GM23248 (cell line): Measurements from ENCODE around the gene ZNF579. TPM values are rescaled to one million over a fixed set of nuclear protein-coding genes. Genes with fewer than 3 reads are reported as not detected.

ENCODE experiments used
- DNase-seq: peaks from one replicate; pipeline ENCODE4 v3.0.0-alpha.2; 2015
- H2AFZ ChIP-seq: fragments of 200-600 bp; sonication (generic); 2 replicates; pipeline ENCODE4 v1.6.1; 2016; ENCODE audit warnings: antibody characterized with exemption
- H3F3A ChIP-seq: fragments of 200-600 bp; sonication (generic); 2 replicates; pipeline ENCODE4 v1.6.1; 2016; ENCODE audit warnings: mild to moderate bottlenecking, antibody characterized with exemption, mixed run types; ENCODE audit not compliant: insufficient read depth
- H3K27ac ChIP-seq: fragments of 200-600 bp; sonication (generic); 2 replicates; pipeline ENCODE4 v1.5.1; 2016; ENCODE audit warnings: mild to moderate bottlenecking
- H3K27me3 ChIP-seq: fragments of 200-600 bp; sonication (generic); replicated peaks from 2 replicates; pipeline ENCODE4 v1.6.1; 2016; ENCODE audit warnings: mild to moderate bottlenecking; ENCODE audit not compliant: insufficient read depth
- H3K36me3 ChIP-seq: fragments of 200-600 bp; sonication (generic); 2 replicates; pipeline ENCODE4 v1.6.1; 2016; ENCODE audit warnings: low read depth, mild to moderate bottlenecking
- H3K4me1 ChIP-seq: fragments of 200-600 bp; sonication (generic); 2 replicates; pipeline ENCODE4 v1.6.1; 2016; ENCODE audit warnings: mild to moderate bottlenecking; ENCODE audit not compliant: insufficient read depth
- H3K4me2 ChIP-seq: fragments of 200-600 bp; sonication (generic); one replicate; pipeline ENCODE4 v1.6.1; 2016; ENCODE audit warnings: mild to moderate bottlenecking; ENCODE audit not compliant: unreplicated experiment
- H3K4me3 ChIP-seq: fragments of 200-600 bp; sonication (generic); 2 replicates; pipeline ENCODE4 v1.5.1; 2016; ENCODE audit warnings: mild to moderate bottlenecking
- H3K79me2 ChIP-seq: fragments of 200-600 bp; sonication (generic); 2 replicates; pipeline ENCODE4 v1.6.1; 2016; ENCODE audit warnings: mild to moderate bottlenecking; ENCODE audit not compliant: insufficient read depth
- H3K9ac ChIP-seq: fragments of 200-600 bp; sonication (generic); 2 replicates; pipeline ENCODE4 v1.6.1; 2016; ENCODE audit warnings: mild to moderate bottlenecking
- H3K9me2 ChIP-seq: fragments of 200-600 bp; sonication (generic); 2 replicates; pipeline ENCODE4 v1.6.1; 2016; ENCODE audit warnings: mixed run types, mild to moderate bottlenecking, moderate library complexity; ENCODE audit not compliant: insufficient read depth
- H3K9me3 ChIP-seq: fragments of 200-600 bp; sonication (generic); one replicate; pipeline ENCODE4 v1.6.1; 2017; ENCODE audit warnings: low read depth
- H4K20me1 ChIP-seq: fragments of 200-600 bp; sonication (generic); 2 replicates; pipeline ENCODE4 v1.6.0; 2016; ENCODE audit not compliant: insufficient read depth
- EZH2 ChIP-seq: fragments of 200-600 bp; sonication (generic); IDR thresholded peaks from 2 replicates; pipeline ENCODE4 v1.6.1; 2018; ENCODE audit warnings: antibody characterized with exemption, mild to moderate bottlenecking; ENCODE audit not compliant: insufficient read depth, poor library complexity, severe bottlenecking
- EZH2phosphoT487 ChIP-seq: fragments of 200-600 bp; sonication (generic); IDR thresholded peaks from 2 replicates; pipeline ENCODE4 v1.6.1; 2018; ENCODE audit warnings: antibody characterized with exemption, moderate library complexity, mild to moderate bottlenecking, low read depth; ENCODE audit not compliant: insufficient read depth
- WGBS, 2 experiments: methylation state at CpG; one replicate each; pipeline ENCODE4 v1.1.6; 2015 to 2017; ENCODE audit warnings: low lambda C conversion rate in 2 of 2, low coverage in 1 of 2; ENCODE audit errors: missing lambda C conversion rate in 2 of 2; 5-methylcytosine and 5-hydroxymethylcytosine counted together
- in situ Hi-C: fragments of 300-500 bp; cut with MboI; formaldehyde crosslinking; loops from 2 replicates; pipeline ENCODE4 v1.15.0; 2020
- polyA plus RNA-seq: library from polyadenylated mRNA; unstranded; fragments of >200 nt; fragmentation: Nextera tagmentation; extraction: Ambion mirVana; gene quantifications from 2 replicates; pipeline ENCODE4 v1.2.1, GENCODE V29; 2016
- total RNA-seq: library from RNA; depleted of rRNA; stranded (reverse); fragments of >200 nt; shearing (Covaris generic); gene quantifications from 2 replicates; pipeline ENCODE4 v1.2.3, GENCODE V29; 2014

ZNF579 gene
- total and polyA plus RNA-seq, 2 experiments from 2014 or later: 1.8 to 7.9 TPM

DNA sequence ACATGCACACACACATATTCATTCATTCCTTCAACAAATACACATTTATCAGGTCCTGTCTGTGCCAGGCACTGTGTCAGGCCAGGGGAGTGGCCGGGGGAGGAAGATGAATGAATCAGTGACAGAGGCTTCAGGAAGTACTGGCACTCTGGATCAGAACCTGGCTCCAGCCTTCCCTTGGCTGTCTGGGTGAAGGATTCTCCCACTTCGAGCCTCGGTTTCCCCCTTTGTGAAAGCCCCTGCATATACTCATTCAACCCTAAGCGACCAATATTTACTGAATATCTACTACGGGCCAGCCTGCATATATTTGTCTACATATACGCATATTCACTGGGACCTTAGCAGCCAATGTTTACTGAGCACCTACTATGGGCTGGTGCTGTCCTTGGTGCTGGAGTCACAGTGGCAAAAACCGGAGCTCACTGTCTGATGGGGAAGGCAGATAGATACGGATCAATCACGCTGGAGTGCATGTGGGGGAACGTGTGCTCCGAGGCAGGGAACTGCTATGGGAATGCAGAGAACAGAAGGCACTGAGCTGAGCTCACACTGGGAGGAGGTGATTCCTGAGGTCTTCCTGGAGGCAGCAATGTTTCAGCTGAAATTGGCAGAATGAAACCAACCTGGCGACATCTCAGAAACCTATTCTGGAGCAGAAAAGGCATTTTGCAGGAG lies 636 bp upstream of the ZNF579 start:
- in situ Hi-C loops: no loop called here

DNA sequence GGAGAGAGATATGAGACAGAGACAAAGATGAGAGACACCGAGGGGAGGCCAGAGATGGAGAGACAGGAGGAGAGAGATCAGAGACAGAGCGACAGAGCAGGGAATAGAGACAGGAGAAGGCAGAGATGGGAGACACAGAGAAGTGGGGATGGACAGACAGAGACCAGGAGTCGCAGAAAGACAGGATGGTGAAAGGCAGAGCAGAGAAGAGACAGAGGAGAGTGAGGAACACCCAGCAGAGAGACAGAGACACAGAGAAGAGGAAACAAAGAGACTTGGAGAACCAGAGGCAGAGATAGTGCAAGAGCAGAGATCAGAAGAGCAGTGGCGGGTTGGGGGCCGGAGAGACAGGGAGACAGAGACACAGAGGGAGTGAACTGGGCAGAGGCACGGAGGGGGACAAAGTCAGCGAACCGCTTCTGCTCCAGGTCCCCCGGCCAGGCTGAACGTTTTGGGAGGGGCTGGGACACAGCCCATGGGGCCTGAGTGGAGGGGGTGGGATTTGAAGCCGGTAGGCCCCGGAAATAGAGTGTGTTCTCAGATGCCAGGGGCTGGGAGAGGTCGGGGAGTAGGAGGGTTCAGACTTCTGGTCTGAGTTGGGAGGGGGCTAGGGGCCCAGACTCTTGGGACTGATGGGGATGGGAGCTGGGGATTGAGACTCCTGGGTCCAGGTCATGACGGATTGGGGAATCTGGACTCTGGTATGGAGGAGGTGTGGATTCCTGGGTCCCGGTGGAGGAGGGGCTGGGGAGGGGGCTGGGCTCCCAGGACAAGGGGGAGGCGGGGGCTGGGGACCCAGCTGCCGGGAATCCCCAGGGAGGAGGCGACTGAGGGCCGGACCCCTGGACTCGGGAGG lies 654 bp downstream of the ZNF579 start:
- WGBS, 2 experiments: 6% methylated on average over 11 to 20 of the region's 20 CpGs
- in situ Hi-C loops: no loop called here

More for the DNA sequence above, 636 bp upstream of the ZNF579 start:
- Histone ChIP-seq H3K36me3 (no peaks in the 10 kb centered on the region), H3F3A (peaks cover 15% of the 10 kb centered on the region), H2AFZ (peak overlapping the region; percentile 99), H3K9me2 (no peaks in the 10 kb centered on the region), H3K9ac (peak overlapping the region; percentile 86), H3K4me1 (no peaks in the 10 kb centered on the region; the same call in 1 of the 2 replicates), H3K79me2 (peaks cover 19% of the 10 kb centered on the region), H3K27ac (no peak overlapping the region), H3K9me3 (no peaks in the 10 kb centered on the region), H4K20me1 (no peaks in the 10 kb centered on the region), H3K27me3 (no peaks in the 10 kb centered on the region), H3K4me3 (peak overlapping the region; percentile 82), H3K4me2 (peak overlapping the region; percentile 90)
- TF ChIP-seq EZH2phosphoT487 (no peak), EZH2 (no peak)
- 16 to 17% methylated on average over 12 of the region's 12 CpGs for WGBS, 2 experiments
- peak; percentile 45 for DNase-seq

DNA sequence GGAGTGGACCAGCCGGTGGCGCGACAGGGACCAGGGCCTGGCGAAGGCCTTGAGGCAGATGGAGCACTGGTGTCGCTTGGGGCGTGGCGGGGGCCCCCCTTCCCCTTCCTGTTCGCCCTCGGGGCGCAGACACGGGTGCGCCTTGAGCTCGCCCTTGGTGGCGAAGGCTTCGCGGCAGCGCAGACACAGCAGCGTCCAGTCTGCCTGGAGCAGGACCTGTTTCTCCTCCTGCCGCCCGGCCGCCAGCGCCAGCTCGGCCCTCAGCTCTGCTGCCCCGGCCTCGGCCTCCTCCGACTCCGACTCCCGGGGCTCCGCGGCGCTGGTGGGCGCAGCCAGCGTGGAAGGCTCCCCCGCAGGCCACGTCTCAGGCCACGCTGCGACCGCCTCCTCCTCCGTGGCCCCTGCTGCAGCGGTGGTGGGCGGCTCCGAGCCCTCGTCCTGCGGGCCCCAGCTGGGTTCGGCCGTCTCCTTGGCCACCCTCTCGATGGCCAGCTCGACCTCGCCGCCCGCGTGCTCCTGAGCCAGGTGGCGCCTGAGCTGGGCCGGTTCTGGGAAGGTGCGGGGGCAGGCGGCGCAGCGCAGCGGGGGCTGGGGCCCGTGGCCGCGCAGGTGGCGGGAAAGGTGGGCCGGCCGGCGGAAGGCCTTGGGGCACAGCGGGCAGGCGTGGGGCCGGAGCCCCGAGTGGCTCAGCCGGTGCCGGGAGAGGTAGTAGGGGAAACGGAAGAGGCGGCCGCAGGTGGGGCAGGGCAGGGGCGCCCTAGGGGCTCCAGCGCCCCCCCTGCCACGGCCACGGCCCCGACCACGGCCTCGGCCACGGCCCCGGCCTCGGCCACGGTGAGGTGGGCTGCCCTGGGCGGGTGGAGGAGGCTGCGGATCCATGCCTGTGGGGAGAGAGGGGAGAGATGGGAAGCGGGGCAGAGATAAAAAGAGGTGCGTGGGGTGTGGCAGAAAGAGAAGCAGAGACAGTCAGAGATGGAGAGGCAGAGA lies 1.6 kb downstream of the ZNF579 start:
- DNase-seq: no peak
- Histone ChIP-seq H3K4me1 (no peaks in the 10 kb centered on the region; the same call in 1 of the 2 replicates), H3K79me2 (peaks cover 19% of the 10 kb centered on the region), H3F3A (peaks cover 9% of the 10 kb centered on the region), H3K27ac (no peak overlapping the region), H4K20me1 (no peaks in the 10 kb centered on the region), H3K9me2 (no peaks in the 10 kb centered on the region), H3K4me3 (peak overlapping the region; percentile 82), H3K9me3 (no peaks in the 10 kb centered on the region), H3K4me2 (peak overlapping the region; percentile 99), H2AFZ (no peak overlapping the region), H3K27me3 (no peaks in the 10 kb centered on the region), H3K36me3 (no peaks in the 10 kb centered on the region), H3K9ac (peak overlapping the region; percentile 86)
- in situ Hi-C loops: no loop called here
- TF ChIP-seq EZH2phosphoT487 (no peak), EZH2 (no peak)
- WGBS, 2 experiments: 94 to 96% methylated on average over 27 to 90 of the region's 90 CpGs

More for the DNA sequence above, 654 bp downstream of the ZNF579 start:
- H3F3A ChIP-seq: peaks cover 11% of the 10 kb centered on the region
- peak overlapping the region; percentile 43 for H3K27ac ChIP-seq
- peak overlapping the region; percentile 99 for H3K4me2 ChIP-seq
- peaks cover 19% of the 10 kb centered on the region for H3K79me2 ChIP-seq
- peak overlapping the region; percentile 99 for H2AFZ ChIP-seq
- H3K4me1 ChIP-seq: no peaks in the 10 kb centered on the region; the same call in 1 of the 2 replicates
- H4K20me1 ChIP-seq: no peaks in the 10 kb centered on the region
- H3K27me3 ChIP-seq: no peaks in the 10 kb centered on the region
- peak overlapping the region; percentile 86 for H3K9ac ChIP-seq
- H3K9me3 ChIP-seq: no peaks in the 10 kb centered on the region
- DNase-seq: peak; percentile 44
- H3K9me2 ChIP-seq: no peaks in the 10 kb centered on the region
- peak overlapping the region; percentile 82 for H3K4me3 ChIP-seq
- no peak for TF ChIP-seq EZH2
- TF ChIP-seq EZH2phosphoT487: no peak
- no peaks in the 10 kb centered on the region for H3K36me3 ChIP-seq
